ENCODE results near the gene COL5A3.

COL5A3 gene

DNA sequence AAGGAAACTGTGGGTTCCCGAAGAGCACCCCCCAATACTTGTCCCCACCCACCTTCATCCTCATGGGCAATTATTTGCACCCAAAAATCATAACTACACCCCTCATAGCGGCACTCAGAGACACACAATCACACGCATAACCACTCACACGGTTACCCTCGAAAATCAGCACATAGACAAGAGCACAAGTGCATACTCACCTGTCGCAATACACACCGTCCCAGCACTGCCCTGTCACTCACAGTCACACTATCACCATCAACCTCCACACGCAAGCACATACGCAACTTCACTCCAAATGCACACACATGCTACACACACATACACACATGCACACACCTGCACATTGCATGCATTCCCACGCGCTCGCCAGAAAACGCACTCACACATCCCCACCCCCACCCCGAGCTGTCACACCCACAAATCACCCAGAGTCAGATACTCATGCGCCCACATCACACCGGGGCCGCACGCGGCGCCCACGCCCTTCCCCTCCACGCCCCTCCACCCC lies 535 bp downstream of the COL5A3 start:
- no peak for TF ChIP-seq GLIS3 (CRISPR knock-in tag; IDR thresholded peaks at IDR 0.05)
- no peak for TF ChIP-seq TOX (CRISPR knock-in tag; IDR thresholded peaks at IDR 0.05; ENCODE audit: borderline replicate concordance)
- TF ChIP-seq, protein P1, sequence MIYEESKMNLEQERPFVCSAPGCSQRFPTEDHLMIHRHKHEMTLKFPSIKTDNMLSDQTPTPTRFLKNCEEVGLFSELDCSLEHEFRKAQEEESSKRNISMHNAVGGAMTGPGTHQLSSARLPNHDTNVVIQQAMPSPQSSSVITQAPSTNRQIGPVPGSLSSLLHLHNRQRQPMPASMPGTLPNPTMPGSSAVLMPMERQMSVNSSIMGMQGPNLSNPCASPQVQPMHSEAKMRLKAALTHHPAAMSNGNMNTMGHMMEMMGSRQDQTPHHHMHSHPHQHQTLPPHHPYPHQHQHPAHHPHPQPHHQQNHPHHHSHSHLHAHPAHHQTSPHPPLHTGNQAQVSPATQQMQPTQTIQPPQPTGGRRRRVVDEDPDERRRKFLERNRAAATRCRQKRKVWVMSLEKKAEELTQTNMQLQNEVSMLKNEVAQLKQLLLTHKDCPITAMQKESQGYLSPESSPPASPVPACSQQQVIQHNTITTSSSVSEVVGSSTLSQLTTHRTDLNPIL (CRISPR knock-in tag; IDR thresholded peaks at IDR 0.05; ENCODE audit: low read depth), result no peak
- TF ChIP-seq, protein P2, sequence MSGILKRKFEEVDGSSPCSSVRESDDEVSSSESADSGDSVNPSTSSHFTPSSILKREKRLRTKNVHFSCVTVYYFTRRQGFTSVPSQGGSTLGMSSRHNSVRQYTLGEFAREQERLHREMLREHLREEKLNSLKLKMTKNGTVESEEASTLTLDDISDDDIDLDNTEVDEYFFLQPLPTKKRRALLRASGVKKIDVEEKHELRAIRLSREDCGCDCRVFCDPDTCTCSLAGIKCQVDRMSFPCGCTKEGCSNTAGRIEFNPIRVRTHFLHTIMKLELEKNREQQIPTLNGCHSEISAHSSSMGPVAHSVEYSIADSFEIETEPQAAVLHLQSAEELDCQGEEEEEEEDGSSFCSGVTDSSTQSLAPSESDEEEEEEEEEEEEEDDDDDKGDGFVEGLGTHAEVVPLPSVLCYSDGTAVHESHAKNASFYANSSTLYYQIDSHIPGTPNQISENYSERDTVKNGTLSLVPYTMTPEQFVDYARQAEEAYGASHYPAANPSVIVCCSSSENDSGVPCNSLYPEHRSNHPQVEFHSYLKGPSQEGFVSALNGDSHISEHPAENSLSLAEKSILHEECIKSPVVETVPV (CRISPR knock-in tag; IDR thresholded peaks at IDR 0.05), result no peak
- TF ChIP-seq OSR1 (CRISPR knock-in tag; IDR thresholded peaks at IDR 0.05), result no peak
- TF ChIP-seq ESRRG (CRISPR knock-in tag; IDR thresholded peaks at IDR 0.05), result no peak
- no peak for TF ChIP-seq ARNTL (CRISPR knock-in tag; IDR thresholded peaks at IDR 0.05; ENCODE audit: borderline replicate concordance, low read depth)
- no peak for TF ChIP-seq BACH2 (CRISPR knock-in tag; IDR thresholded peaks at IDR 0.05; ENCODE audit: borderline replicate concordance)
- TF ChIP-seq ISL1 (CRISPR knock-in tag; IDR thresholded peaks at IDR 0.05), result no peak
- no peak for TF ChIP-seq ZNF565 (CRISPR knock-in tag; conservative IDR thresholded peaks at IDR 0.05; ENCODE audit: low read depth)
- no peak for TF ChIP-seq ZC3H10 (CRISPR knock-in tag; IDR thresholded peaks at IDR 0.05)
- no peak for TF ChIP-seq TCF4 (CRISPR knock-in tag; IDR thresholded peaks at IDR 0.05; ENCODE audit: borderline replicate concordance)
- TF ChIP-seq ZFP30 (CRISPR knock-in tag; IDR thresholded peaks at IDR 0.05), result no peak
- no peak for TF ChIP-seq ZNF8 (CRISPR knock-in tag; IDR thresholded peaks at IDR 0.05)
- TF ChIP-seq ZNF70 (CRISPR knock-in tag; IDR thresholded peaks at IDR 0.05), result no peak
- no peak for ATAC-seq

DNA sequence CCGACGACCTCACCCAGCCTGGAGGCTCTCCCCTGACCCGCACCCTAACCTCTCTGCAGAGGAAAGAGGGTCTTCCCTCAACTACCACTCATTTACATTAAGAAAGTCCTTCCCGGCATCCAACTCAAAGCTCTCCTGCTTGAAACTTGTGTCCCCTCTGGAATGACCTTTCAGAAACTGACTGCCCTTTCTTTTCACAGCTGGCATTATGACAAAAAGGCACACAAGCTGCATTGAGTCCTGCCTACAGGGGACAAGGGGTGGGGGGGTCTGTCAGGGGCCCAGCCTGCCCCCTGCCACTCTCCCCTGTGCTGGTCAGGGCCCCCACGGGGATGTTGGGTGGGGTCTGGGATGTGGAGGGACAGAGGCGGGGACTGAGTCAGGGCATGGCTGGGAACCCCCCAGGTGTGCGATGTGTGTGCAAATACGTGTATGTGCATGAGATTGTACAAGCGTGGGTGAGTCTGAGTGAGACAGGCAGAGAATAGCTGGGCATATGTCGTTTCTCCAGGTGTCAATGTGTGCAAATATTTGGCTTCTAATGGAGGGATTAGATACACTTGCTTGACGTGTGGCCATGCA lies 2.0 kb downstream of the COL5A3 start:
- no peak for ATAC-seq
- TF ChIP-seq, protein P1 (CRISPR knock-in tag; IDR thresholded peaks at IDR 0.05; ENCODE audit: low read depth), result no peak
- TF ChIP-seq CSDC2 (CRISPR knock-in tag; IDR thresholded peaks at IDR 0.05) (no peak), SNAI2 (CRISPR knock-in tag; IDR thresholded peaks at IDR 0.05) (no peak), ZFP3 (CRISPR knock-in tag; IDR thresholded peaks at IDR 0.05) (no peak)
- TF ChIP-seq, protein P3, sequence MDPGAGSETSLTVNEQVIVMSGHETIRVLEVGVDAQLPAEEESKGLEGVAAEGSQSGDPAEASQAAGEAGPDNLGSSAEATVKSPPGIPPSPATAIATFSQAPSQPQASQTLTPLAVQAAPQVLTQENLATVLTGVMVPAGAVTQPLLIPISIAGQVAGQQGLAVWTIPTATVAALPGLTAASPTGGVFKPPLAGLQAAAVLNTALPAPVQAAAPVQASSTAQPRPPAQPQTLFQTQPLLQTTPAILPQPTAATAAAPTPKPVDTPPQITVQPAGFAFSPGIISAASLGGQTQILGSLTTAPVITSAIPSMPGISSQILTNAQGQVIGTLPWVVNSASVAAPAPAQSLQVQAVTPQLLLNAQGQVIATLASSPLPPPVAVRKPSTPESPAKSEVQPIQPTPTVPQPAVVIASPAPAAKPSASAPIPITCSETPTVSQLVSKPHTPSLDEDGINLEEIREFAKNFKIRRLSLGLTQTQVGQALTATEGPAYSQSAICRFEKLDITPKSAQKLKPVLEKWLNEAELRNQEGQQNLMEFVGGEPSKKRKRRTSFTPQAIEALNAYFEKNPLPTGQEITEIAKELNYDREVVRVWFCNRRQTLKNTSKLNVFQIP (CRISPR knock-in tag; IDR thresholded peaks at IDR 0.05; ENCODE audit: borderline replicate concordance, low read depth), result no peak

DNA sequence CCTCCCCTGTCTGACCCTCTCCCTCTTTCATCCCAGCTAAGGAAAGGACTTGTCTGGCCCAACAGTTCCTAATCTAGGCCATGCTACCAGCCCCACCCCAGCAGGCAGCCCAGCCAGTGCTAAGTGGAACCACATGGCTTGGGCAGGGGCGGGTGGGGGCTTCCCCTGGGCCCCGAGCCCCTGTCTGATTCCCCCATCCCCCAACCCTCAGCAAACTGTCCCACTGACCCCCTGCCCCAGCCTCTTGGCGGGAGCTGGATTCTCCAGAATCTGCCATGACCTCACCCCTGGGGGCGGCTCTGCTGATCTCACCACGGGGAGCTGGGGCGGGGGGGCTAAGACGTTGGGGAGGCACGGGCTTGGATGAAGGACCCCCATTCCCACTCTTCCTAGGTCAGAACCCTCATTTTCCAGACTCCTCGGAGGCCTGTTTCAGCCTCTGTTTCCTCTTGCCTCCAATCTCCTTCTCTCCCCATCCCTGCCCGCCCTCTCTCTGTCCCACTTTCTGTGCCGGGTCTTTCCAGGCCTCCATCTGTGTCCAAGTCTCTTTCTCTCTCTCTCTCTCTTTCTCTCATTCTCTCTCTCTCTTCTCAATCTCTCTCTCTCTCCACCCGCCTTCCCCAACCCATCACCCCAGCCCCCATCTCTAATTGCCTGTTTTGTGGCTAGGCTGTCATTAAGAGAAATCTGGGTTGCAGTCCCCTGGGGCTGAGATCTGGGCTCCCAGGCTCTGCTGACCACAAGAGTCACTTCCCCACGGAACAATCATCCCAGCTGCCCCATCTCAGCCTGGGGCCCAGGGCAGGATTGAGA lies 2.7 kb downstream of the COL5A3 start:
- ATAC-seq, result no peak
- TF ChIP-seq ZNF565 (CRISPR knock-in tag; conservative IDR thresholded peaks at IDR 0.05; ENCODE audit: low read depth) (no peak), ZNF8 (CRISPR knock-in tag; IDR thresholded peaks at IDR 0.05) (no peak), TOX (CRISPR knock-in tag; IDR thresholded peaks at IDR 0.05; ENCODE audit: borderline replicate concordance) (no peak), ISL1 (CRISPR knock-in tag; IDR thresholded peaks at IDR 0.05) (no peak), GLIS3 (CRISPR knock-in tag; IDR thresholded peaks at IDR 0.05) (no peak), ARNTL (CRISPR knock-in tag; IDR thresholded peaks at IDR 0.05; ENCODE audit: borderline replicate concordance, low read depth) (no peak), SNAI2 (CRISPR knock-in tag; IDR thresholded peaks at IDR 0.05) (no peak), ZNF70 (CRISPR knock-in tag; IDR thresholded peaks at IDR 0.05) (no peak), ZFP3 (CRISPR knock-in tag; IDR thresholded peaks at IDR 0.05) (no peak), TCF4 (CRISPR knock-in tag; IDR thresholded peaks at IDR 0.05; ENCODE audit: borderline replicate concordance) (no peak), ZC3H10 (CRISPR knock-in tag; IDR thresholded peaks at IDR 0.05) (no peak), CSDC2 (CRISPR knock-in tag; IDR thresholded peaks at IDR 0.05) (no peak), ZFP30 (CRISPR knock-in tag; IDR thresholded peaks at IDR 0.05) (no peak), BACH2 (CRISPR knock-in tag; IDR thresholded peaks at IDR 0.05; ENCODE audit: borderline replicate concordance) (no peak), OSR1 (CRISPR knock-in tag; IDR thresholded peaks at IDR 0.05) (no peak)
- TF ChIP-seq, protein P1 (CRISPR knock-in tag; IDR thresholded peaks at IDR 0.05; ENCODE audit: low read depth), result no peak
- TF ChIP-seq, protein P3 (CRISPR knock-in tag; IDR thresholded peaks at IDR 0.05; ENCODE audit: borderline replicate concordance, low read depth), result no peak
- TF ChIP-seq, protein P4, sequence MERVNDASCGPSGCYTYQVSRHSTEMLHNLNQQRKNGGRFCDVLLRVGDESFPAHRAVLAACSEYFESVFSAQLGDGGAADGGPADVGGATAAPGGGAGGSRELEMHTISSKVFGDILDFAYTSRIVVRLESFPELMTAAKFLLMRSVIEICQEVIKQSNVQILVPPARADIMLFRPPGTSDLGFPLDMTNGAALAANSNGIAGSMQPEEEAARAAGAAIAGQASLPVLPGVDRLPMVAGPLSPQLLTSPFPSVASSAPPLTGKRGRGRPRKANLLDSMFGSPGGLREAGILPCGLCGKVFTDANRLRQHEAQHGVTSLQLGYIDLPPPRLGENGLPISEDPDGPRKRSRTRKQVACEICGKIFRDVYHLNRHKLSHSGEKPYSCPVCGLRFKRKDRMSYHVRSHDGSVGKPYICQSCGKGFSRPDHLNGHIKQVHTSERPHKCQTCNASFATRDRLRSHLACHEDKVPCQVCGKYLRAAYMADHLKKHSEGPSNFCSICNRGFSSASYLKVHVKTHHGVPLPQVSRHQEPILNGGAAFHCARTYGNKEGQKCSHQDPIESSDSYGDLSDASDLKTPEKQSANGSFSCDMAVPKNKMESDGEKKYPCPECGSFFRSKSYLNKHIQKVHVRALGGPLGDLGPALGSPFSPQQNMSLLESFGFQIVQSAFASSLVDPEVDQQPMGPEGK (CRISPR knock-in tag; IDR thresholded peaks at IDR 0.05; ENCODE audit: borderline replicate concordance), result no peak

Data from SK-N-SH treated with all-trans-retinoic acid at 6 μM for 48 hours (cell line).